Ectodermal cell (in vitro differentiated cells): ENCODE results near the gene PPP2R2B.
A peak's percentile ranks its signal among the peaks of the same experiment; 100 is the strongest.

Experiments used
- H3K27ac ChIP-seq: 2 replicates; pipeline ENCODE4 v1.7.0; 2013; ENCODE audit warnings: mild to moderate bottlenecking, low read depth, low read length; ENCODE audit not compliant: insufficient read depth, poor library complexity, severe bottlenecking
- H3K27me3 ChIP-seq: 2 replicates; pipeline ENCODE4 v1.7.0; 2013; ENCODE audit warnings: mild to moderate bottlenecking, low read length; ENCODE audit not compliant: insufficient read depth, control insufficient read depth, poor library complexity, severe bottlenecking
- H3K36me3 ChIP-seq: one replicate; pipeline ENCODE4 v1.7.0; 2013; ENCODE audit warnings: low read length; ENCODE audit not compliant: control insufficient read depth, insufficient read depth
- H3K4me1 ChIP-seq: one replicate; pipeline ENCODE4 v1.7.0; 2013; ENCODE audit warnings: low read length; ENCODE audit not compliant: control insufficient read depth, insufficient read depth
- H3K4me3 ChIP-seq: 2 replicates; pipeline ENCODE4 v1.7.0; 2013; ENCODE audit warnings: low read depth, low read length, control low read depth; ENCODE audit not compliant: insufficient read depth
- H3K9me3 ChIP-seq: 2 replicates; pipeline ENCODE4 v1.7.0; 2013; ENCODE audit warnings: mild to moderate bottlenecking, low read length, moderate library complexity; ENCODE audit not compliant: control insufficient read depth
- WGBS, 2 experiments: methylation state at CpG; one replicate each; pipeline ENCODE4 v1.1.7; 2013; ENCODE audit warnings: missing lambda C conversion rate in 2 of 2; 5-methylcytosine and 5-hydroxymethylcytosine counted together

The PPP2R2B gene

GRCh38 chr5:146791471-146791870, 87.1 kb downstream of the PPP2R2B start:
- no peak overlapping the region for H3K4me3 ChIP-seq
- H3K9me3 ChIP-seq = no peaks in the 10 kb centered on the region
- H3K36me3 ChIP-seq = no peaks in the 10 kb centered on the region
- H3K4me1 ChIP-seq = peaks cover 29% of the 10 kb centered on the region
- no peaks in the 10 kb centered on the region for H3K27me3 ChIP-seq
- no peak overlapping the region for H3K27ac ChIP-seq

- H3K4me1 ChIP-seq = peaks cover 25% of the 10 kb centered on the region
- H3K4me3 ChIP-seq = no peak overlapping the region
- H3K9me3 ChIP-seq = no peaks in the 10 kb centered on the region
- H3K27me3 ChIP-seq = no peaks in the 10 kb centered on the region
- no peaks in the 10 kb centered on the region for H3K36me3 ChIP-seq
- H3K27ac ChIP-seq = peak overlapping the region; percentile 30
- WGBS, 2 experiments = 18 to 27% methylated on average over 5 to 6 of the region's 6 CpGs
Observed at GRCh38 chr5:146789712-146790653, 88.6 kb downstream of the PPP2R2B start.

GRCh38 chr5:146788898-146789297, 89.7 kb downstream of the PPP2R2B start:
- Histone ChIP-seq H3K9me3 (no peaks in the 10 kb centered on the region), H3K27ac (peak overlapping the region; percentile 18), H3K36me3 (no peaks in the 10 kb centered on the region), H3K27me3 (no peaks in the 10 kb centered on the region), H3K4me1 (peaks cover 25% of the 10 kb centered on the region), H3K4me3 (no peak overlapping the region)
- 0 to 2% methylated on average over 2 of the region's 2 CpGs for WGBS, 2 experiments

GRCh38 chr5:146785065-146785464, 93.5 kb downstream of the PPP2R2B start:
- WGBS, 2 experiments = 79 to 88% methylated on average over 3 of the region's 3 CpGs
- no peaks in the 10 kb centered on the region for H3K36me3 ChIP-seq
- H3K4me1 ChIP-seq = peaks cover 19% of the 10 kb centered on the region
- H3K27ac ChIP-seq = no peak overlapping the region
- H3K27me3 ChIP-seq = no peaks in the 10 kb centered on the region
- H3K9me3 ChIP-seq = no peaks in the 10 kb centered on the region
- no peak overlapping the region for H3K4me3 ChIP-seq

GRCh38 chr5:146781157-146781556, 97.4 kb downstream of the PPP2R2B start:
- 96 to 100% methylated on average over 2 of the region's 2 CpGs for WGBS, 2 experiments

GRCh38 chr5:146779211-146779869, 99.2 kb downstream of the PPP2R2B start:
- no peak overlapping the region for H3K27ac ChIP-seq
- no peaks in the 10 kb centered on the region for H3K27me3 ChIP-seq
- no peaks in the 10 kb centered on the region for H3K9me3 ChIP-seq
- no peaks in the 10 kb centered on the region for H3K36me3 ChIP-seq
- WGBS, 2 experiments = 96% methylated on average over 10 of the region's 10 CpGs
- peaks cover 3% of the 10 kb centered on the region for H3K4me1 ChIP-seq
- H3K4me3 ChIP-seq = no peak overlapping the region

More at GRCh38 chr5:146781157-146781556, 97.4 kb downstream of the PPP2R2B start:
- no peaks in the 10 kb centered on the region for H3K27me3 ChIP-seq
- peaks cover 3% of the 10 kb centered on the region for H3K4me1 ChIP-seq
- no peak overlapping the region for H3K4me3 ChIP-seq
- no peak overlapping the region for H3K27ac ChIP-seq
- no peaks in the 10 kb centered on the region for H3K36me3 ChIP-seq
- H3K9me3 ChIP-seq = no peaks in the 10 kb centered on the region

- peaks cover 3% of the 10 kb centered on the region for H3K4me1 ChIP-seq
Observed at GRCh38 chr5:146778795-146779194, 99.8 kb downstream of the PPP2R2B start.

GRCh38 chr5:146778261-146778660, 100.3 kb downstream of the PPP2R2B start:
- Histone ChIP-seq H3K27ac (no peak overlapping the region), H3K4me3 (no peak overlapping the region)

More at GRCh38 chr5:146778795-146779194, 99.8 kb downstream of the PPP2R2B start:
- no peaks in the 10 kb centered on the region for H3K9me3 ChIP-seq
- WGBS, 2 experiments = 82 to 83% methylated on average over 3 of the region's 3 CpGs
- H3K27ac ChIP-seq = no peak overlapping the region
- H3K27me3 ChIP-seq = no peaks in the 10 kb centered on the region
- H3K36me3 ChIP-seq = no peaks in the 10 kb centered on the region
- H3K4me3 ChIP-seq = no peak overlapping the region

GRCh38 chr5:146772881-146773466, 105.6 kb downstream of the PPP2R2B start:
- H3K27me3 ChIP-seq = no peaks in the 10 kb centered on the region
- H3K27ac ChIP-seq = no peak overlapping the region
- no peaks in the 10 kb centered on the region for H3K4me1 ChIP-seq
- 89 to 95% methylated on average over 3 of the region's 3 CpGs for WGBS, 2 experiments
- H3K36me3 ChIP-seq = no peaks in the 10 kb centered on the region
- no peaks in the 10 kb centered on the region for H3K9me3 ChIP-seq
- no peak overlapping the region for H3K4me3 ChIP-seq

More at GRCh38 chr5:146778261-146778660, 100.3 kb downstream of the PPP2R2B start:
- peaks cover 3% of the 10 kb centered on the region for H3K4me1 ChIP-seq
- no peaks in the 10 kb centered on the region for H3K9me3 ChIP-seq
- H3K27me3 ChIP-seq = no peaks in the 10 kb centered on the region
- H3K36me3 ChIP-seq = no peaks in the 10 kb centered on the region

GRCh38 chr5:146770980-146771379, 107.6 kb downstream of the PPP2R2B start:
- 94 to 95% methylated on average over 2 to 3 of the region's 3 CpGs for WGBS, 2 experiments
- H3K27ac ChIP-seq = no peak overlapping the region
- no peaks in the 10 kb centered on the region for H3K4me1 ChIP-seq
- no peak overlapping the region for H3K4me3 ChIP-seq
- H3K27me3 ChIP-seq = no peaks in the 10 kb centered on the region
- H3K9me3 ChIP-seq = no peaks in the 10 kb centered on the region
- no peaks in the 10 kb centered on the region for H3K36me3 ChIP-seq
